Measurements from ENCODE around the gene EEFSEC.

Gene EEFSEC

GRCh38 chr3:128281461-128282367, 128.4 kb downstream of the EEFSEC start:
- no peak overlapping the region for H3K56ac ChIP-seq (ENCODE audit: low read length)
- H3K4ac ChIP-seq (ENCODE audit: low read depth, low read length): no peak overlapping the region
- H3K23ac ChIP-seq (ENCODE audit: low read length): no peak overlapping the region
- whole genome bisulfite sequencing (ENCODE audit: extremely low coverage, insufficient coverage, low lambda C conversion rate): no CpG with 5 or more reads among the region's 11 CpGs
- H2BK15ac ChIP-seq (replicated peaks; ENCODE audit: low read depth): no peak overlapping the region
- H4K8ac ChIP-seq (ENCODE audit: low read depth, low read length): no peak overlapping the region
- H3K18ac ChIP-seq (ENCODE audit: low read length): peak overlapping the region; percentile 9
- no peak overlapping the region for H3K27ac ChIP-seq (ENCODE audit: low read depth, low read length)
- no peaks in the 10 kb centered on the region for H3K36me3 ChIP-seq (ENCODE audit: control insufficient read depth, insufficient read depth, low read length)
- no peak overlapping the region for H3K4me3 ChIP-seq (ENCODE audit: low read length)
- H3K4me1 ChIP-seq (ENCODE audit: control insufficient read depth, low read depth, low read length): peaks cover 6% of the 10 kb centered on the region
- no peaks in the 10 kb centered on the region for H3K27me3 ChIP-seq (ENCODE audit: insufficient read depth, low read length, poor library complexity)
- no peaks in the 10 kb centered on the region for H3K79me2 ChIP-seq (ENCODE audit: control insufficient read depth, insufficient read depth, low read length)
- H2BK5ac ChIP-seq (ENCODE audit: low read length): no peak overlapping the region
- H4K5ac ChIP-seq (ENCODE audit: low read length): no peak overlapping the region
- H3K9ac ChIP-seq (ENCODE audit: low read length): no peak overlapping the region
- no peak overlapping the region for H2BK120ac ChIP-seq (ENCODE audit: low read depth, low read length)
- no peak for DNase-seq
- no peaks in the 10 kb centered on the region for H3K79me1 ChIP-seq (ENCODE audit: low read length)
- H2AK5ac ChIP-seq (ENCODE audit: low read length): no peak overlapping the region
- H3K4me2 ChIP-seq (ENCODE audit: low read length): no peak overlapping the region

GRCh38 chr3:128282380-128283196, 129.3 kb downstream of the EEFSEC start:
- WGBS (ENCODE audit: extremely low coverage, insufficient coverage, low lambda C conversion rate): no CpG with 5 or more reads among the region's 16 CpGs
- peaks cover 6% of the 10 kb centered on the region for H3K4me1 ChIP-seq (ENCODE audit: control insufficient read depth, low read depth, low read length)
- no peaks in the 10 kb centered on the region for H3K36me3 ChIP-seq (ENCODE audit: control insufficient read depth, insufficient read depth, low read length)
- H3K18ac ChIP-seq (ENCODE audit: low read length): no peak overlapping the region
- H2BK5ac ChIP-seq (ENCODE audit: low read length): no peak overlapping the region
- H3K4me2 ChIP-seq (ENCODE audit: low read length): no peak overlapping the region
- H2BK120ac ChIP-seq (ENCODE audit: low read depth, low read length): no peak overlapping the region
- no peak for DNase-seq
- no peaks in the 10 kb centered on the region for H3K79me1 ChIP-seq (ENCODE audit: low read length)
- H2BK15ac ChIP-seq (replicated peaks; ENCODE audit: low read depth): no peak overlapping the region
- no peak overlapping the region for H4K8ac ChIP-seq (ENCODE audit: low read depth, low read length)
- H3K27me3 ChIP-seq (ENCODE audit: insufficient read depth, low read length, poor library complexity): no peaks in the 10 kb centered on the region
- no peak overlapping the region for H3K23ac ChIP-seq (ENCODE audit: low read length)
- no peak overlapping the region for H3K27ac ChIP-seq (ENCODE audit: low read depth, low read length)
- no peak overlapping the region for H3K9ac ChIP-seq (ENCODE audit: low read length)
- no peaks in the 10 kb centered on the region for H3K79me2 ChIP-seq (ENCODE audit: control insufficient read depth, insufficient read depth, low read length)
- H3K4me3 ChIP-seq (ENCODE audit: low read length): no peak overlapping the region
- H4K5ac ChIP-seq (ENCODE audit: low read length): no peak overlapping the region
- H3K56ac ChIP-seq (ENCODE audit: low read length): no peak overlapping the region
- H3K4ac ChIP-seq (ENCODE audit: low read depth, low read length): no peak overlapping the region
- no peak overlapping the region for H2AK5ac ChIP-seq (ENCODE audit: low read length)

- Histone ChIP-seq H3K18ac (ENCODE audit: low read length) (no peak overlapping the region), H4K5ac (ENCODE audit: low read length) (no peak overlapping the region), H2BK15ac (replicated peaks; ENCODE audit: low read depth) (no peak overlapping the region), H3K36me3 (ENCODE audit: control insufficient read depth, insufficient read depth, low read length) (no peaks in the 10 kb centered on the region), H3K56ac (ENCODE audit: low read length) (no peak overlapping the region), H3K4me1 (ENCODE audit: control insufficient read depth, low read depth, low read length) (peaks cover 6% of the 10 kb centered on the region), H3K23ac (ENCODE audit: low read length) (no peak overlapping the region), H3K79me2 (ENCODE audit: control insufficient read depth, insufficient read depth, low read length) (no peaks in the 10 kb centered on the region), H4K8ac (ENCODE audit: low read depth, low read length) (no peak overlapping the region), H3K4me3 (ENCODE audit: low read length) (no peak overlapping the region), H3K4ac (ENCODE audit: low read depth, low read length) (no peak overlapping the region), H2BK5ac (ENCODE audit: low read length) (no peak overlapping the region), H3K4me2 (ENCODE audit: low read length) (no peak overlapping the region), H3K79me1 (ENCODE audit: low read length) (no peaks in the 10 kb centered on the region), H2AK5ac (ENCODE audit: low read length) (no peak overlapping the region), H3K27ac (ENCODE audit: low read depth, low read length) (no peak overlapping the region), H3K9ac (ENCODE audit: low read length) (no peak overlapping the region), H3K27me3 (ENCODE audit: insufficient read depth, low read length, poor library complexity) (no peaks in the 10 kb centered on the region), H2BK120ac (ENCODE audit: low read depth, low read length) (no peak overlapping the region)
- DNase-seq: no peak
- WGBS (ENCODE audit: extremely low coverage, insufficient coverage, low lambda C conversion rate): no CpG with 5 or more reads among the region's 3 CpGs
These were observed 130.1 kb downstream of the EEFSEC start for GRCh38 chr3:128283421-128283820.

- Histone ChIP-seq H3K9ac (ENCODE audit: low read length) (no peak overlapping the region), H4K5ac (ENCODE audit: low read length) (no peak overlapping the region), H3K79me2 (ENCODE audit: control insufficient read depth, insufficient read depth, low read length) (no peaks in the 10 kb centered on the region), H3K4me3 (ENCODE audit: low read length) (no peak overlapping the region), H3K23ac (ENCODE audit: low read length) (no peak overlapping the region), H3K4me1 (ENCODE audit: control insufficient read depth, low read depth, low read length) (peaks cover 6% of the 10 kb centered on the region), H2AK5ac (ENCODE audit: low read length) (no peak overlapping the region), H3K56ac (ENCODE audit: low read length) (no peak overlapping the region), H2BK15ac (replicated peaks; ENCODE audit: low read depth) (no peak overlapping the region), H3K79me1 (ENCODE audit: low read length) (no peaks in the 10 kb centered on the region), H2BK5ac (ENCODE audit: low read length) (no peak overlapping the region), H4K8ac (ENCODE audit: low read depth, low read length) (no peak overlapping the region), H3K4me2 (ENCODE audit: low read length) (no peak overlapping the region), H3K27me3 (ENCODE audit: insufficient read depth, low read length, poor library complexity) (no peaks in the 10 kb centered on the region), H3K18ac (ENCODE audit: low read length) (no peak overlapping the region), H3K36me3 (ENCODE audit: control insufficient read depth, insufficient read depth, low read length) (no peaks in the 10 kb centered on the region), H3K27ac (ENCODE audit: low read depth, low read length) (no peak overlapping the region), H3K4ac (ENCODE audit: low read depth, low read length) (no peak overlapping the region), H2BK120ac (ENCODE audit: low read depth, low read length) (no peak overlapping the region)
- no peak for DNase-seq
- no CpG with 5 or more reads among the region's 13 CpGs for WGBS (ENCODE audit: extremely low coverage, insufficient coverage, low lambda C conversion rate)
These were observed 132.0 kb downstream of the EEFSEC start for GRCh38 chr3:128285042-128285966.

GRCh38 chr3:128285967-128286321, 132.7 kb downstream of the EEFSEC start:
- Histone ChIP-seq H3K36me3 (ENCODE audit: control insufficient read depth, insufficient read depth, low read length) (no peaks in the 10 kb centered on the region), H2BK15ac (replicated peaks; ENCODE audit: low read depth) (no peak overlapping the region), H3K79me1 (ENCODE audit: low read length) (no peaks in the 10 kb centered on the region), H4K8ac (ENCODE audit: low read depth, low read length) (no peak overlapping the region), H3K79me2 (ENCODE audit: control insufficient read depth, insufficient read depth, low read length) (no peaks in the 10 kb centered on the region), H3K27me3 (ENCODE audit: insufficient read depth, low read length, poor library complexity) (no peaks in the 10 kb centered on the region), H2BK5ac (ENCODE audit: low read length) (no peak overlapping the region), H3K23ac (ENCODE audit: low read length) (no peak overlapping the region), H2AK5ac (ENCODE audit: low read length) (no peak overlapping the region), H3K4me2 (ENCODE audit: low read length) (no peak overlapping the region), H3K27ac (ENCODE audit: low read depth, low read length) (no peak overlapping the region), H3K18ac (ENCODE audit: low read length) (no peak overlapping the region), H3K9ac (ENCODE audit: low read length) (no peak overlapping the region), H3K4ac (ENCODE audit: low read depth, low read length) (no peak overlapping the region), H3K4me1 (ENCODE audit: control insufficient read depth, low read depth, low read length) (peaks cover 3% of the 10 kb centered on the region), H3K4me3 (ENCODE audit: low read length) (no peak overlapping the region), H2BK120ac (ENCODE audit: low read depth, low read length) (no peak overlapping the region), H4K5ac (ENCODE audit: low read length) (no peak overlapping the region), H3K56ac (ENCODE audit: low read length) (no peak overlapping the region)
- no CpG with 5 or more reads among the region's 2 CpGs for WGBS (ENCODE audit: extremely low coverage, insufficient coverage, low lambda C conversion rate)
- DNase-seq: no peak

Measured in mesendoderm (in vitro differentiated cells).